B cell (primary cell): ENCODE measurements around the gene PTPN20.

ENCODE experiments used
- CTCF ChIP-seq: fragments of 200-600 bp; IDR thresholded peaks from one replicate; pipeline ENCODE4 v1.8.0; 2022; ENCODE audit warnings: antibody characterized with exemption, mild to moderate bottlenecking
- EZH2 ChIP-seq: IDR thresholded peaks from 2 replicates; pipeline ENCODE4 v1.6.1; 2012; ENCODE audit warnings: borderline replicate concordance, low read depth, mild to moderate bottlenecking, moderate library complexity, low read length; ENCODE audit not compliant: insufficient read depth, poor library complexity, severe bottlenecking

- no peak for TF ChIP-seq CTCF
- TF ChIP-seq EZH2, result no peak
These were observed 124.7 kb downstream of the PTPN20 start for GRCh38 chr10:47035819-47036337.
